GM23248 (cell line): Measurements from ENCODE around the gene PDE8A.

Source experiments
- EZH2 ChIP-seq: fragments of 200-600 bp; sonication (generic); IDR thresholded peaks from 2 replicates; pipeline ENCODE4 v1.6.1; 2018; ENCODE audit warnings: antibody characterized with exemption, mild to moderate bottlenecking; ENCODE audit not compliant: insufficient read depth, poor library complexity, severe bottlenecking
- EZH2phosphoT487 ChIP-seq: fragments of 200-600 bp; sonication (generic); IDR thresholded peaks from 2 replicates; pipeline ENCODE4 v1.6.1; 2018; ENCODE audit warnings: antibody characterized with exemption, moderate library complexity, mild to moderate bottlenecking, low read depth; ENCODE audit not compliant: insufficient read depth

DNA sequence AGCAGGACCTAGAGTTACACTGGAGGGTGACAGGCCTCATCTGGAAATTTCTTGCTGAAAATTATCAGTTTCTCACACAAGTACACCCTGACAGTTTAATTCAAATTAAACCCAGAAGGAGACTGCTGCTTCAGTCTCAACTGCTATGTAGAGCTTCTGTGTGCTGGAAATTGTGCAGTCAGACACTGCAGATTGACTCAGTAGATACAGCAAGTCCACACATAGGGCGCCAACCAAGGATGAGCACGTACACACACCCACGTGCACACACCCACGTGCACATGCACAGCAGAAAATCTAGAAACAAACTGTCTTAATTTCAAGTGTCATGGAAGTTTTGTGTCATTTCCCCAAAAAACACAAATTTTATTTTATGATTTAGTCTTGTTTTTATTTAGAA, 192.9 kb downstream of the PDE8A start:
- TF ChIP-seq EZH2, result no peak
- TF ChIP-seq EZH2phosphoT487, result no peak
